ENCODE results near the gene SAMD11. TPM values are rescaled to one million over a fixed set of nuclear protein-coding genes. Genes with fewer than 3 reads are reported as not detected.

Gene SAMD11
- total and polyA plus RNA-seq, 2 experiments from 2014 or later, result 32.2 to 146 TPM

GRCh38 chr1:920010-920409 lies 3.7 kb upstream of the SAMD11 start:
- peaks cover 4% of the 10 kb centered on the region for H3K27me3 ChIP-seq
- no peaks in the 10 kb centered on the region for H3K36me3 ChIP-seq

DNA sequence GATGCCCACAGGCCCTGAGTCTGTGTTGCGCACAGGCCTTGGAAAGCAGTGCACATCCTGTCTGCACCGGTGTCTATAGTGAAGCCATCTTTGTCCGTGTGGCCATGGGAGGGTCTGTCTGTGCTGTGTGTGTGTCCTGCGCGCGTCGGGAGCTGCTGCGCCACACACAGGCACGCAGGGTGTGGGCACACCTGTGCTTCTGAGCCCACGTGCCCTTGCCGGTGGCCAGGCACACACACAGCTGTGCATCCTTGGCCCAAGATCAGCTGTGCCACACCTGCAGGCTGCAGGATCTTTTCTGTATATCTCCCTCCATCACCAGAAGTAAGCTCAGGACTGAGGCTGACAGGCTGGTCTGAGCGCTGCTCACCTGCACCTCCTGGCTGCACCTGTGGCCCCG lies 3.2 kb upstream of the SAMD11 start:
- peaks cover 26% of the 10 kb centered on the region for H3K4me1 ChIP-seq (ENCODE audit: low read depth)
- H3K9me3 ChIP-seq (ENCODE audit: low read depth), result no peaks in the 10 kb centered on the region
- H3K27ac ChIP-seq, result no peak overlapping the region
- no peak overlapping the region for H3K4me3 ChIP-seq
- no peak for DNase-seq (ENCODE audit: low read depth in 1 of 2, low spot score in 1 of 2)
- TF ChIP-seq, protein P1, sequence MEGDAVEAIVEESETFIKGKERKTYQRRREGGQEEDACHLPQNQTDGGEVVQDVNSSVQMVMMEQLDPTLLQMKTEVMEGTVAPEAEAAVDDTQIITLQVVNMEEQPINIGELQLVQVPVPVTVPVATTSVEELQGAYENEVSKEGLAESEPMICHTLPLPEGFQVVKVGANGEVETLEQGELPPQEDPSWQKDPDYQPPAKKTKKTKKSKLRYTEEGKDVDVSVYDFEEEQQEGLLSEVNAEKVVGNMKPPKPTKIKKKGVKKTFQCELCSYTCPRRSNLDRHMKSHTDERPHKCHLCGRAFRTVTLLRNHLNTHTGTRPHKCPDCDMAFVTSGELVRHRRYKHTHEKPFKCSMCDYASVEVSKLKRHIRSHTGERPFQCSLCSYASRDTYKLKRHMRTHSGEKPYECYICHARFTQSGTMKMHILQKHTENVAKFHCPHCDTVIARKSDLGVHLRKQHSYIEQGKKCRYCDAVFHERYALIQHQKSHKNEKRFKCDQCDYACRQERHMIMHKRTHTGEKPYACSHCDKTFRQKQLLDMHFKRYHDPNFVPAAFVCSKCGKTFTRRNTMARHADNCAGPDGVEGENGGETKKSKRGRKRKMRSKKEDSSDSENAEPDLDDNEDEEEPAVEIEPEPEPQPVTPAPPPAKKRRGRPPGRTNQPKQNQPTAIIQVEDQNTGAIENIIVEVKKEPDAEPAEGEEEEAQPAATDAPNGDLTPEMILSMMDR (IDR thresholded peaks at IDR 0.05; ENCODE audit: low read depth, low read length), result no peak
- no peaks in the 10 kb centered on the region for H3K36me3 ChIP-seq
- H3K27me3 ChIP-seq, result peaks cover 4% of the 10 kb centered on the region

More at GRCh38 chr1:920010-920409, 3.7 kb upstream of the SAMD11 start:
- peaks cover 26% of the 10 kb centered on the region for H3K4me1 ChIP-seq (ENCODE audit: low read depth)
- no peak for DNase-seq (ENCODE audit: low read depth in 1 of 2, low spot score in 1 of 2)
- TF ChIP-seq, protein P1 (IDR thresholded peaks at IDR 0.05; ENCODE audit: low read depth, low read length), result no peak
- no peak overlapping the region for H3K27ac ChIP-seq
- no peak overlapping the region for H3K4me3 ChIP-seq
- no peaks in the 10 kb centered on the region for H3K9me3 ChIP-seq (ENCODE audit: low read depth)

GRCh38 chr1:921011-921837 lies 2.5 kb upstream of the SAMD11 start:
- Histone ChIP-seq H3K9me3 (ENCODE audit: low read depth) (no peaks in the 10 kb centered on the region), H3K27ac (no peak overlapping the region), H3K4me1 (ENCODE audit: low read depth) (peaks cover 26% of the 10 kb centered on the region), H3K4me3 (no peak overlapping the region), H3K27me3 (peaks cover 8% of the 10 kb centered on the region), H3K36me3 (no peaks in the 10 kb centered on the region)
- DNase-seq (ENCODE audit: low read depth in 1 of 2, low spot score in 1 of 2), result peak; percentile 79 to 93
- TF ChIP-seq, protein P1 (IDR thresholded peaks at IDR 0.05; ENCODE audit: low read depth, low read length), result peak; percentile 48

DNA sequence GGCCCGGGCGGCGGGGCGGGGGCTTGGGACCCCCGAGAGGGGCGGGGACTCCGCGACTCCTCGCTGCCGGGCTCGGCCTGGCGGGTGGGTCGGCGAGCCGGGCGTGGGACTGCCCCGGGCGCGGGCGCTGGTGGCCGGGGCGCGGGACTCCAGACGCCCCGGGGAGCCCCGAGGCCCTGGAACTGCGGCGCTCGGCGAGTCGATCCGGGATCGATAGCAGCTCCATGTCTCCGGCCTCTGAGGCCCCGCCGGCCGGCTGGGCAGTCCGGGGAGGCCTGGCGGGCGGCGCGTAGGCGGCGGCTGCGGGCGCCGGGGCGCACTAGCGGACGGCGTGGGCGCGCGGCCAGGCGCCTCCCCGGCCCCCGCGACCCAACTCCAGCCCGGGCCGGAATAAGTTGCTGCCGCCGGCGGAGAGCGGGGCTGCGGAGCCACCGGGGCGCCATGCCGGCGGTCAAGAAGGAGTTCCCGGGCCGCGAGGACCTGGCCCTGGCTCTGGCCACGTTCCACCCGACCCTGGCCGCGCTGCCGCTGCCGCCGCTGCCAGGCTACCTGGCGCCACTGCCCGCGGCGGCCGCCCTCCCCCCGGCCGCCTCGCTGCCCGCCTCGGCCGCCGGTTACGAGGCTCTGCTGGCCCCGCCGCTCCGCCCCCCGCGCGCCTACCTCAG lies 400 bp downstream of the SAMD11 start:
- TF ChIP-seq, protein P1 (IDR thresholded peaks at IDR 0.05; ENCODE audit: low read depth, low read length), result no peak
- peaks cover 20% of the 10 kb centered on the region for H3K4me1 ChIP-seq (ENCODE audit: low read depth)
- peak in 1 of 2 donors; percentile 51 for DNase-seq (ENCODE audit: low read depth in 1 of 2, low spot score in 1 of 2)
- no peaks in the 10 kb centered on the region for H3K36me3 ChIP-seq
- H3K27me3 ChIP-seq, result peaks cover 13% of the 10 kb centered on the region
- peak overlapping the region; percentile 89 for H3K4me3 ChIP-seq
- peak overlapping the region; percentile 51 for H3K27ac ChIP-seq
- H3K9me3 ChIP-seq (ENCODE audit: low read depth), result no peaks in the 10 kb centered on the region

DNA sequence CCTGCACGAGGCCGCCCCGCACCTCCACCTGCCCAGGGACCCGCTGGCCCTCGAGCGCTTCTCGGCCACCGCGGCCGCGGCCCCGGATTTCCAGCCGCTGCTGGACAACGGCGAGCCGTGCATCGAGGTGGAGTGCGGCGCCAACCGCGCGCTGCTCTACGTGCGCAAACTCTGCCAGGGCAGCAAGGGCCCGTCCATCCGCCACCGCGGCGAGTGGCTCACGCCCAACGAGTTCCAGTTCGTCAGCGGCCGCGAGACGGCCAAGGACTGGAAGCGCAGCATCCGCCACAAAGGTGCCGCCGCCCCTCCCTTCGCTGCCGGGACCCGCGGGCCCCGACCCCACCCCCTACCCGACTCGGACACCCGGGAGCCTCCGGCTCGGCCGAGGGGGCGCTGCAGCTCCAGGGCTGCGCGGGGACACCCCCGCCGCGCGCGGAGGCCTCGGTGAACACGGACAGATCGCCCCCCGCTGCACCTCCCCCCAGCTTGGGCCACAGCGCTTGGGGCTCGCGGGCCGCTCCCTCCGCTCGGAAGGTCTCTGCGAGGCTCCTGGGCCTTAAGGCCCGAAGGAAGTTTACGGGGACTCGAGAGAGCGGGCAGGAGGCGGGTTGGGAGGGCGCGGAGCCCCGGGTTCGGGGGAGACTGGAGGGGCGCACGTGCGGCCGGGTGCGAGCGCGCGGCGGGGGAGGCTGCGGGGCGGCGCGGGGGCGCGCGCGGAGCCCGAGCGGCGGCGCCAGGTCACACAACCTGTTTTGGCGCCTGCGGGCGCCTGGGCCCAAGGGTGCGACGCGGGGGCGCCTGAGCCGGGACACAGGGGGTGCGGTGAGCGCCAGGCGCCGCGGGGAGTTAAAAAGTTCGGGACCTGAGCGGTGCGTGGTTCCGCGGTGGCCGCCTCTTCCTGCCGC lies 1.2 kb downstream of the SAMD11 start:
- H3K27me3 ChIP-seq, result peaks cover 13% of the 10 kb centered on the region
- H3K27ac ChIP-seq, result peak overlapping the region; percentile 51
- peaks cover 20% of the 10 kb centered on the region for H3K4me1 ChIP-seq (ENCODE audit: low read depth)
- TF ChIP-seq, protein P1 (IDR thresholded peaks at IDR 0.05; ENCODE audit: low read depth, low read length), result no peak
- H3K4me3 ChIP-seq, result peak overlapping the region; percentile 89
- no peaks in the 10 kb centered on the region for H3K36me3 ChIP-seq
- peak; percentile 51 to 80 for DNase-seq (ENCODE audit: low read depth in 1 of 2, low spot score in 1 of 2)
- H3K9me3 ChIP-seq (ENCODE audit: low read depth), result no peaks in the 10 kb centered on the region
